HFFc6 (cell line): ENCODE results near the gene FSTL3. TPM values are rescaled to one million over a fixed set of nuclear protein-coding genes. Genes with fewer than 3 reads are reported as not detected.

Experiments used
- DNase-seq: peaks from one replicate; pipeline ENCODE4 v3.0.0-alpha.2; 2018
- H3K27ac Mint-ChIP-seq: 2 replicates; pipeline ENCODE4 v1.8.0; 2020; ENCODE audit warnings: mild to moderate bottlenecking, mixed read lengths
- H3K27me3 Mint-ChIP-seq: 2 replicates; pipeline ENCODE4 v1.8.0; 2021; ENCODE audit warnings: mild to moderate bottlenecking, moderate library complexity, mixed read lengths; ENCODE audit not compliant: insufficient read depth
- H3K36me3 Mint-ChIP-seq: 2 replicates; pipeline ENCODE4 v1.8.0; 2021; ENCODE audit warnings: low read depth, mixed read lengths
- H3K4me1 Mint-ChIP-seq: 2 replicates; pipeline ENCODE4 v1.8.0; 2020; ENCODE audit warnings: low read depth, mixed read lengths
- H3K4me3 Mint-ChIP-seq: 2 replicates; pipeline ENCODE4 v1.8.0; 2020; ENCODE audit warnings: mild to moderate bottlenecking, moderate library complexity, mixed read lengths
- H3K9me3 Mint-ChIP-seq: 2 replicates; pipeline ENCODE4 v1.8.0; 2020; ENCODE audit warnings: mild to moderate bottlenecking, mixed read lengths
- CTCF ChIP-seq: fragments of 200-600 bp; sonication (generic); IDR thresholded peaks from 2 replicates; pipeline ENCODE4 v1.5.0; 2021; ENCODE audit warnings: antibody characterized with exemption, mild to moderate bottlenecking
- total RNA-seq, 6 experiments: library from RNA; stranded (reverse); fragmentation: NEBNext Ultra II Directional; extraction: Animal tissue kit (Norgen Biotek cat#: 25700); gene quantifications; 2 replicates in 1 of 6; 3 replicates in 5 of 6; pipeline ENCODE4 v1.2.3, GENCODE V29; 2021

FSTL3 gene
- total RNA-seq, 6 experiments from 2014 or later, result 97.1 to 123 (median 101) TPM

GRCh38 chr19:729965-730668 is 53.9 kb downstream of the FSTL3 start:
- no peak overlapping the region for H3K27ac Mint-ChIP-seq
- H3K36me3 Mint-ChIP-seq, result no peaks in the 10 kb centered on the region
- no peak overlapping the region for H3K4me3 Mint-ChIP-seq

GRCh38 chr19:731000-731399 is 54.8 kb downstream of the FSTL3 start:
- H3K4me1 Mint-ChIP-seq, result peaks cover 4% of the 10 kb centered on the region; the same call in 1 of the 2 replicates
- no peak for DNase-seq
- no peak overlapping the region for H3K4me3 Mint-ChIP-seq
- TF ChIP-seq CTCF, result no peak
- peaks cover 12% of the 10 kb centered on the region for H3K27me3 Mint-ChIP-seq
- no peak overlapping the region for H3K27ac Mint-ChIP-seq
- H3K36me3 Mint-ChIP-seq, result no peaks in the 10 kb centered on the region
- no peaks in the 10 kb centered on the region for H3K9me3 Mint-ChIP-seq

More at GRCh38 chr19:729965-730668, 53.9 kb downstream of the FSTL3 start:
- TF ChIP-seq CTCF, result no peak
- H3K27me3 Mint-ChIP-seq, result peaks cover 12% of the 10 kb centered on the region
- H3K9me3 Mint-ChIP-seq, result no peaks in the 10 kb centered on the region
- DNase-seq, result no peak
- peaks cover 4% of the 10 kb centered on the region; the same call in 1 of the 2 replicates for H3K4me1 Mint-ChIP-seq

GRCh38 chr19:732148-733069 is 56.2 kb downstream of the FSTL3 start:
- peaks cover 4% of the 10 kb centered on the region; the same call in 1 of the 2 replicates for H3K4me1 Mint-ChIP-seq
- H3K27ac Mint-ChIP-seq, result no peak overlapping the region
- H3K9me3 Mint-ChIP-seq, result no peaks in the 10 kb centered on the region
- no peaks in the 10 kb centered on the region for H3K36me3 Mint-ChIP-seq
- no peak for TF ChIP-seq CTCF
- DNase-seq, result no peak
- peaks cover 12% of the 10 kb centered on the region for H3K27me3 Mint-ChIP-seq
- no peak overlapping the region for H3K4me3 Mint-ChIP-seq

Other genes starting within 250 kb of the FSTL3 start
- not detected for gene SHC2, start 215.4 kb upstream of the FSTL3 start, total RNA-seq
- gene MADCAM1, start 179.9 kb upstream of the FSTL3 start, total RNA-seq, result under 1 TPM; 0.11 to 0.47 (median 0.21) TPM
- gene TPGS1, start 168.9 kb upstream of the FSTL3 start, total RNA-seq, result 10 to 100 TPM; 20.2 to 24.7 (median 21.1) TPM
- gene CDC34, start 144.6 kb upstream of the FSTL3 start, total RNA-seq, result 10 to 100 TPM; 63.8 to 79.9 (median 64.6) TPM
- under 1 TPM in 1 of 6 experiments, not detected in 5; 0.24 TPM for gene GZMM, start 132.3 kb upstream of the FSTL3 start, total RNA-seq
- 100 to 1,000 TPM; 422 to 534 (median 465) TPM for gene BSG, start 103.8 kb upstream of the FSTL3 start, total RNA-seq
- 1 to 10 TPM; 2.8 to 3.6 (median 3.1) TPM for gene HCN2, start 86.5 kb upstream of the FSTL3 start, total RNA-seq
- gene POLRMT, start 42.9 kb upstream of the FSTL3 start, total RNA-seq, result 10 to 100 TPM; 29.9 to 44.2 (median 34.7) TPM
- gene FGF22, start 36.5 kb upstream of the FSTL3 start, total RNA-seq, result under 1 TPM in 2 of 6 experiments, not detected in 4; 0.17 to 0.18 TPM
- gene RNF126, start 13.2 kb upstream of the FSTL3 start, total RNA-seq, result 10 to 100 TPM; 35.8 to 39.2 (median 38.2) TPM
- not detected for gene PRSS57, start 19.1 kb downstream of the FSTL3 start, total RNA-seq
- gene PALM, start 32.5 kb downstream of the FSTL3 start, total RNA-seq, result under 1 TPM in 2 of 6 experiments, not detected in 4; 0.14 to 0.15 TPM
- gene MISP, start 74.7 kb downstream of the FSTL3 start, total RNA-seq, result under 1 TPM in 2 of 6 experiments, not detected in 4; 0.05 to 0.07 TPM
- gene PTBP1, start 121.1 kb downstream of the FSTL3 start, total RNA-seq, result 100 to 1,000 TPM; 307 to 421 (median 380) TPM
- gene PLPPR3, start 145.6 kb downstream of the FSTL3 start, total RNA-seq, result under 1 TPM in 1 of 6 experiments, not detected in 5; 0.09 TPM
- not detected for gene AZU1, start 151.4 kb downstream of the FSTL3 start, total RNA-seq
- not detected for gene PRTN3, start 164.6 kb downstream of the FSTL3 start, total RNA-seq
- gene ELANE, start 175.9 kb downstream of the FSTL3 start, total RNA-seq, result under 1 TPM in 1 of 6 experiments, not detected in 5; 0.21 TPM
- 1 to 10 TPM in 3 of 6 experiments, under 1 TPM in 3; 0.84 to 1.7 (median 0.98) TPM for gene CFD, start 183.3 kb downstream of the FSTL3 start, total RNA-seq
- gene MED16, start 216.8 kb downstream of the FSTL3 start, total RNA-seq, result 10 to 100 TPM; 58.1 to 91.0 (median 70.9) TPM
- not detected for gene RNU6-9, start 217.1 kb downstream of the FSTL3 start, total RNA-seq
- 10 to 100 TPM; 41.9 to 53.4 (median 45.9) TPM for gene R3HDM4, start 236.8 kb downstream of the FSTL3 start, total RNA-seq
- gene KISS1R, start 240.9 kb downstream of the FSTL3 start, total RNA-seq, result not detected
- 10 to 100 TPM; 35.1 to 44.2 (median 38.4) TPM for gene ARID3A, start 249.6 kb downstream of the FSTL3 start, total RNA-seq